Omental fat pad (tissue), 4 donors: ENCODE measurements around the gene INMT. TPM values are rescaled to one million over a fixed set of nuclear protein-coding genes. Genes with fewer than 3 reads are reported as not detected.

Experiments
- ATAC-seq: fragments of 150-250 bp; one replicate; pipeline ENCODE4 v1.9.1; 2016; ENCODE audit warnings: mild to moderate bottlenecking, moderate library complexity; ENCODE audit not compliant: low FRiP score
- DNase-seq: peaks from one replicate; pipeline ENCODE4 v3.0.0-alpha.2; 2019; ENCODE audit warnings: low spot score
- total RNA-seq, 4 donors: library from RNA; depleted of rRNA; stranded (reverse); fragments of >200 nt; gene quantifications; one replicate each; pipeline ENCODE4 v1.1.0, GENCODE V29; 2016
- TF ChIP-seq, protein P1 (sequence below), 3 donors: fragments of 450-650 bp; IDR thresholded peaks; one replicate each; pipeline ENCODE4 v1.5.1; 2016 to 2017; ENCODE audit warnings: antibody characterized with exemption in 3 of 3, mild to moderate bottlenecking in 3 of 3, moderate library complexity in 2 of 3

The INMT gene
- total RNA-seq, 4 donors from 2014 or later = 156 to 545 (median 222) TPM

DNA sequence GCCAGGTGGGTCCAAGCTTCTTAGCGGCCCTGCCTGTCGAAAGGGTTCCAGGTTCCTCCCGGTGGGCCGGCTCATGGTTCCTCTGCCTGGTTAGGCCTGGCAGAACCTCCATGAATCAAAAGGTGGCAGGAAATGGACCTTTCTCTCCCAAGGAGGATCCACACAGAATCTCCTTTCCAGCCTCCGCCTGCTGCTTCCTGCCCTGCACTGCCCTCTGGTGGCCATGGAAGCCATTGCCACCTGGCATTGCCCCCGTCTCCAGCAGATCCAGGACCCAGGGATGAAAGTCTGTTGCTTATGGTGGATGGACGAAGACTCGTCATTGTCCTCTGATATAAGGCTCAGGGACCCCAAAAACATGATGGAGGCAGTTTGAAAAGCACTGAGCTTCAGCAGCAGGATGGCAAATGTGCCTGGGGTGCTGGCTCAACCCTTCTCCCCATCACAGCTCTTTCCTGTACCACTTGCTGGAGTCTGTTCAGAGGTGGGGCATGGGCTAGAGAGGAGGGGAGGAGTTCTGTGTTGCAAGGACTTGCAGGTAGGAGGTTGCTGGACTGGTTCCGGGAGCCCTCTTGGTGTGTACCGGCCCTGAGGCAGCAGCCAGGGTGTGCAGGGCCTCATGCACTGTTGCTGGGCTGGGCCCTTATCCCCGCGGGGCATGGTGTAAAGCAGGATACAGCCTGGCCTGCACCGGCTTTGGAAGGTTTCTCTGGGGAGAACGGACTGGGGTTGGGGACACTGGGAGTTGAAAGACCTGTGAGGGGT, 11.3 kb upstream of the INMT start:
- ATAC-seq (peak; percentile 71), DNase-seq (peak; percentile 67)
- TF ChIP-seq, protein P1, sequence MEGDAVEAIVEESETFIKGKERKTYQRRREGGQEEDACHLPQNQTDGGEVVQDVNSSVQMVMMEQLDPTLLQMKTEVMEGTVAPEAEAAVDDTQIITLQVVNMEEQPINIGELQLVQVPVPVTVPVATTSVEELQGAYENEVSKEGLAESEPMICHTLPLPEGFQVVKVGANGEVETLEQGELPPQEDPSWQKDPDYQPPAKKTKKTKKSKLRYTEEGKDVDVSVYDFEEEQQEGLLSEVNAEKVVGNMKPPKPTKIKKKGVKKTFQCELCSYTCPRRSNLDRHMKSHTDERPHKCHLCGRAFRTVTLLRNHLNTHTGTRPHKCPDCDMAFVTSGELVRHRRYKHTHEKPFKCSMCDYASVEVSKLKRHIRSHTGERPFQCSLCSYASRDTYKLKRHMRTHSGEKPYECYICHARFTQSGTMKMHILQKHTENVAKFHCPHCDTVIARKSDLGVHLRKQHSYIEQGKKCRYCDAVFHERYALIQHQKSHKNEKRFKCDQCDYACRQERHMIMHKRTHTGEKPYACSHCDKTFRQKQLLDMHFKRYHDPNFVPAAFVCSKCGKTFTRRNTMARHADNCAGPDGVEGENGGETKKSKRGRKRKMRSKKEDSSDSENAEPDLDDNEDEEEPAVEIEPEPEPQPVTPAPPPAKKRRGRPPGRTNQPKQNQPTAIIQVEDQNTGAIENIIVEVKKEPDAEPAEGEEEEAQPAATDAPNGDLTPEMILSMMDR (IDR thresholded peaks at IDR 0.05) = peak in 2 of 3 donors; percentile 49 to 69

DNA sequence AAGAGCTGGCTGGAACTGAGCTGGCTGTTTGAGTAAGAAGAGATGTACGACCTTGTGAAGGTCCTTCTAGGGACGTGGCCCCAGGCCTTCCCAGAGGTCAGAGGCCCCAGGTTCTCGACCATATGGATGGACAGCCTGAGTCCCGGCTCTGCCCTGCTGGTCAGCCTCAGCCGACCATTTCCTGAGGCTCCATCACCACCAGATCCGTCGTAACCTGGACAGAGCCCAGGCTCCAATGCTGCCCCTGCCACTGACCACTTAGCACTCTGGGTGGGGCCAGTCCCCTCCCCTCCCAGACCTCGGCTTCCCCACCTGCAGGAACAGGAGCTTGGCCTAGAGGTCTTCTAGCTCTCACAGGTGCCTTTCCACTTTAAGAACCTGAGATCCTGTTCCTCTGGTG, 10.6 kb upstream of the INMT start:
- no peak for ATAC-seq
- DNase-seq = no peak
- TF ChIP-seq, protein P1 (IDR thresholded peaks at IDR 0.05) = no peak

DNA sequence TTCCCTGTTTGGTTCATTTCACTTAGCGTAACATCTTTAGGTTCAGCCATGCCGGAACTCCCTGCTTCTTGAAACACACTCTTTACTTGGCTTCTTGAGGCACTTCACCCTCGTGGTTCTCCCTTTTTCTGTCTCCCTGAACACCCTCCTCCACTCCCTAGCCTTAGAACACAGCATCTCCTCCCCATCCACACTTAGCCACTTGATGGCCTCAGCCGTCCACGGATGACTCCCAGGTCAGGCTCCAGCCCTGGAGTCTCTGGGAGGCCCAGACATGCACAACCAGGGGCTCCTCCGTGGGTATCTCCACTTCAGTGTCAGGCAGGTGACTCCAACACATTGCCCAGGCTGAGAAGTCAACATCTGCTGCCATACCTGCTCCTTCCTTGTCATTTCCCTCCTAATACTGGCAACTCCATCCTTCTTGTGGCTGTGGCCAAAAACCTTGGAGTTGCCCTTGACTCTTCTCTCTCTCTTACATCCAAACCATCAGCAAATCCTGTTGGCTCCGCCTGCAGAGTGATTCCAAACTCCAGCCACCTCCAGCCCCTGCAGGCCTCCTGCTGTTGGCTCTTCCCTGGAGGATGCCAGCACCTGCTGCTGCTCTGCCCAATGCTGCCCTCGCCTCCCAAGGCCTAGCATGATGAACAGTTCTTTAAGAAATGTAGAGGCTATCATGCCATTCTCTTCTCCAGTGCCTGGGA, 8.4 kb upstream of the INMT start:
- ATAC-seq = no peak
- TF ChIP-seq, protein P1 (IDR thresholded peaks at IDR 0.05) = no peak
- DNase-seq = no peak

DNA sequence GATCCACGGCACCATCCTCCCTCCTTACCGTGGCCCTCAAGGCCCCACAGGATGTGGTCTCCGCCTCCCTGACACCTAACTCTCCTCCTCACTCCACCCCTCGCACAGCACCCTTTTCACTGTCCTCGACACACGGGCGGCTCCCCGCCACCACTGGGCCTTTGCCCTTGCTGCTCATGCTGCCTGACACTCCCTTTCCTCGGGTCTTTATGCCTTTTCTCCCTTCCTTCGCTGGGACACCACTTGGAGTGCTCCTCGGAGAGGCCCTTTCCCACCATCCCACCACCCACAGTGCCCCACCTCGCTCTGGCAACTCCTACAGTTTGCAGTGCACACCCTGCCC, 7.9 kb upstream of the INMT start:
- DNase-seq (no peak), ATAC-seq (no peak)
- TF ChIP-seq, protein P1 (IDR thresholded peaks at IDR 0.05) = no peak

DNA sequence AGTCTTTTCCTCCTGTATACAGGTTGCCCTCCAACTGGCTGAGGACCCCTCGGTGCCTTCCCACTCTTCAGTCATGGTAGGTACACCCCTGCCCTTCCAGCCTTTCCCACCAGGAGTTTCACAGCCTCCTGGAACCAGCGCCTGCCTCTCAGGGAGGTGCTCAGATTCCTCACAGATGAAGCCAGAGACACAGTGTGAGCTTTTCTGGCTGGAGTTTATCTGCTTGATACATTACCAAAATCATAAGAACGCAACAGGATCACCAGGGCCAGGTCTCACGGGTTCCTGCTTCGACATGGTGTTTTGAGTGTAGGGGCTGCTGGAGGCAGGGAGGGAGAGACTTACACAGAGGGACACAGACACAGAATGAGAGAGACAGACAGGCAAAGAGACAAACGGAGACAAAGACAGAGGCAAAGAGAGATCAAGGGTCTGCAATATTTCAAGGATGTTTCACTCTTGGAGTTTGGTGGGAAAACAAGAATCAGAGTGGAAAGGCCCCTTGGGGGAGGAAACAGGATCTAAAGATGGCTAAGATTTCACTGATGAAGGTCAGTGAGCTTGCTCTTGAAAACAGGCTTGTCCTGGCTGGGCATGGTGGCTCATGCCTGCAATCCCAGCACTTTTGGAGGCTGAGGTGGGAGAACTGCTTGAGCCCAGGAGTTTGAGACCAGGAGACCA, 6.5 kb upstream of the INMT start:
- DNase-seq (no peak), ATAC-seq (peak; percentile 33)
- TF ChIP-seq, protein P1 (IDR thresholded peaks at IDR 0.05) = no peak

DNA sequence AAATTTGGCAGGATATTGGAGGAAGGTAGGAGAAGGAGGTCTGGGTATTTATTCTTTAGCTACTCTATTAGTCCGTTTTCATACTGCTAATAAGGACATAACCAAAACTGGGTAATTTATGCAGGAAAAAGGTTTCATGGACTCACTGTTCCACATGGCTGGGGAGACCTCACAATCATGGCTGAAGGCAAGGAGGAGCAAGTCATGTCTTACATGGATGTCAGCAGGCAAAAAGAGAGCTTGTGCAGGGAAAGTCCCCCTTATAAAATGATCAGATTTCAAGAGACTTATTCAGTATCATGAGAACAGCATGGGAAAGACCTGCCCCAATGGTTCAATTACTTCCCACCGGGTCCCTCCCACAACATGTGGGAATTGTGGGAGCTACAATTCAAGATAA, 1.9 kb upstream of the INMT start:
- TF ChIP-seq, protein P1 (IDR thresholded peaks at IDR 0.05) = no peak
- ATAC-seq = no peak
- DNase-seq = no peak
